ENCODE results near the gene GFY.

GFY gene

GRCh38 chr19:49380391-49380790 lies 44.8 kb upstream of the GFY start:
- ChIA-PET POLR2A (interaction anchor here (0.6 kb wide), 1 partner anchor 731 kb away, joined by 3 read pairs; no protein-coding TSS in a partner anchor), CTCF (interaction anchor here (0.6 to 4.1 kb wide), 4 partner anchors 11 to 167 kb away, joined by 3 to 31 read pairs (median 5); no protein-coding TSS in a partner anchor)
- Histone ChIP-seq H3K27ac (ENCODE audit: extremely low read depth, low read depth, low read length) (no peak overlapping the region), H3K9me3 (ENCODE audit: control insufficient read depth, insufficient read depth, low read depth, low read length) (no peaks in the 10 kb centered on the region), H3K36me3 (ENCODE audit: control insufficient read depth in 2 of 2, insufficient read depth in 1 of 2, low read length in 2 of 2) (no peaks in the 10 kb centered on the region), H3K4me1 (ENCODE audit: control insufficient read depth, insufficient read depth, low read length) (no peaks in the 10 kb centered on the region), H3K4me3 (ENCODE audit: low read depth, low read length) (no peak overlapping the region)
- TF ChIP-seq ZNF549 (tag by site-specific recombination; IDR thresholded peaks at IDR 0.05) (no peak), HOXD13 (CRISPR knock-in tag; IDR thresholded peaks at IDR 0.05; ENCODE audit: borderline replicate concordance) (no peak), ZNF624 (tag by site-specific recombination; IDR thresholded peaks at IDR 0.05) (no peak), OSR2 (tag by site-specific recombination; IDR thresholded peaks at IDR 0.05) (no peak), ZNF561 (tag by site-specific recombination; IDR thresholded peaks at IDR 0.05; ENCODE audit: borderline replicate concordance) (no peak), ZNF555 (tag by site-specific recombination; conservative IDR thresholded peaks at IDR 0.05) (no peak)

GRCh38 chr19:49382639-49383038 lies 42.5 kb upstream of the GFY start:
- TF ChIP-seq ZNF549 (tag by site-specific recombination; IDR thresholded peaks at IDR 0.05), result no peak
- TF ChIP-seq ZNF558 (tag by site-specific recombination; IDR thresholded peaks at IDR 0.05), result peak; percentile 97
- POLR2A ChIA-PET, result no interaction called here
- H3K9me3 ChIP-seq (ENCODE audit: control insufficient read depth, insufficient read depth, low read depth, low read length), result no peaks in the 10 kb centered on the region
- no peak overlapping the region for H3K4me3 ChIP-seq (ENCODE audit: low read depth, low read length)
- no peaks in the 10 kb centered on the region for H3K36me3 ChIP-seq (ENCODE audit: control insufficient read depth in 2 of 2, insufficient read depth in 1 of 2, low read length in 2 of 2)
- CTCF ChIA-PET, result interaction anchor here (0.6 to 1.9 kb wide), 5 partner anchors 9 to 188 kb away, joined by 3 to 4 read pairs (median 3); no protein-coding TSS in a partner anchor
- H3K27ac ChIP-seq (ENCODE audit: extremely low read depth, low read depth, low read length), result no peak overlapping the region
- no peaks in the 10 kb centered on the region for H3K4me1 ChIP-seq (ENCODE audit: control insufficient read depth, insufficient read depth, low read length)

GRCh38 chr19:49383599-49383998 lies 41.6 kb upstream of the GFY start:
- Histone ChIP-seq H3K27ac (ENCODE audit: extremely low read depth, low read depth, low read length) (no peak overlapping the region), H3K36me3 (ENCODE audit: control insufficient read depth in 2 of 2, insufficient read depth in 1 of 2, low read length in 2 of 2) (no peaks in the 10 kb centered on the region), H3K9me3 (ENCODE audit: control insufficient read depth, insufficient read depth, low read depth, low read length) (no peaks in the 10 kb centered on the region), H3K4me3 (ENCODE audit: low read depth, low read length) (no peak overlapping the region), H3K4me1 (ENCODE audit: control insufficient read depth, insufficient read depth, low read length) (no peaks in the 10 kb centered on the region)
- ChIA-PET CTCF (interaction anchor here (0.6 to 1.9 kb wide), 6 partner anchors 8 to 187 kb away, joined by 3 to 5 read pairs (median 4); no protein-coding TSS in a partner anchor), POLR2A (interaction anchor here (0.8 to 1.5 kb wide), 2 partner anchors 9 to 59 kb away, joined by 3 to 6 read pairs; no protein-coding TSS in a partner anchor)
- no peak for TF ChIP-seq ZNF26 (tag by site-specific recombination; IDR thresholded peaks at IDR 0.05)
- no peak for TF ChIP-seq ZNF837 (tag by site-specific recombination; IDR thresholded peaks at IDR 0.05)
- TF ChIP-seq ZNF558 (tag by site-specific recombination; IDR thresholded peaks at IDR 0.05), result no peak

- no peak within 1 kb of the TSS for H3K4me3 ChIP-seq (ENCODE audit: low read depth, low read length)
- POLR2A ChIA-PET, result interaction anchor here (0.6 to 0.7 kb wide), 2 partner anchors 16 to 170 kb away, joined by 3 read pairs; no protein-coding TSS in a partner anchor
- no peaks in the 10 kb centered on the region for H3K9me3 ChIP-seq (ENCODE audit: control insufficient read depth, insufficient read depth, low read depth, low read length)
- no peaks in the 10 kb centered on the region for H3K4me1 ChIP-seq (ENCODE audit: control insufficient read depth, insufficient read depth, low read length)
- H3K27ac ChIP-seq (ENCODE audit: extremely low read depth, low read depth, low read length), result no peak within 1 kb of the TSS
- CTCF ChIA-PET, result interaction anchor here (1.0 kb wide), 2 partner anchors 18 to 88 kb away, joined by 4 read pairs; no protein-coding TSS in a partner anchor
- H3K36me3 ChIP-seq (ENCODE audit: control insufficient read depth in 2 of 2, insufficient read depth in 1 of 2, low read length in 2 of 2), result no peaks in the 10 kb centered on the region
- TF ChIP-seq ZNF112 (tag by site-specific recombination; IDR thresholded peaks at IDR 0.05) (no peak), TSHZ1 (tag by site-specific recombination; IDR thresholded peaks at IDR 0.05; ENCODE audit: borderline replicate concordance) (no peak), ZNF354C (tag by site-specific recombination; IDR thresholded peaks at IDR 0.05; ENCODE audit: borderline replicate concordance, low read depth) (no peak), ZNF132 (tag by site-specific recombination; IDR thresholded peaks at IDR 0.05; ENCODE audit: borderline replicate concordance) (no peak), RBAK (tag by site-specific recombination; IDR thresholded peaks at IDR 0.05) (no peak), HOXC10 (CRISPR knock-in tag; IDR thresholded peaks at IDR 0.05) (no peak), ZNF362 (tag by site-specific recombination; IDR thresholded peaks at IDR 0.05) (no peak), ZNF138 (tag by site-specific recombination; IDR thresholded peaks at IDR 0.05; ENCODE audit: borderline replicate concordance) (no peak), ZNF560 (tag by site-specific recombination; IDR thresholded peaks at IDR 0.05; ENCODE audit: borderline replicate concordance) (no peak), HOXD13 (CRISPR knock-in tag; IDR thresholded peaks at IDR 0.05; ENCODE audit: borderline replicate concordance) (no peak), IKZF3 (tag by site-specific recombination; IDR thresholded peaks at IDR 0.05) (no peak), OSR2 (tag by site-specific recombination; IDR thresholded peaks at IDR 0.05) (no peak), ZNF214 (tag by site-specific recombination; IDR thresholded peaks at IDR 0.05; ENCODE audit: borderline replicate concordance) (no peak)
Observed at GRCh38 chr19:49387936-49388372, 37.2 kb upstream of the GFY start, which contains the start of gene KASH5. Gene KASH5, plus strand, starts transcription at chr19:49388249. Its CDS starts 2,635 bp downstream, at chr19:49390884.
